Stimulated activated CD8-positive, alpha-beta memory T cell treated with anti-CD3 and anti-CD28 coated beads, Interleukin-4, amount 100 ng/mL, for 24 hours (primary cell): Measurements from ENCODE around the gene TRIM65.
"Not testable (repeated sequence)": the region's sequence is repeated elsewhere in the genome, so short reads cannot be mapped to it uniquely, and the experiment has no call there.

Experiments used
- DNase-seq: peaks from one replicate; pipeline ENCODE4 v3.0.0-alpha.2; 2020; ENCODE audit warnings: low read depth

Gene TRIM65

GRCh38 chr17:75875182-75875939, 21.4 kb downstream of the TRIM65 start:
- no peak for DNase-seq

- no peak for DNase-seq
Observed at GRCh38 chr17:75874323-75875181, 22.2 kb downstream of the TRIM65 start.

- DNase-seq = no peak
Observed at GRCh38 chr17:75873587-75874322, 23.0 kb downstream of the TRIM65 start.

- no peak for DNase-seq
Observed at GRCh38 chr17:75872434-75873351, 24.1 kb downstream of the TRIM65 start.

GRCh38 chr17:75870228-75870627, 26.5 kb downstream of the TRIM65 start:
- DNase-seq = not testable (repeated sequence)

- no peak for DNase-seq
Observed at GRCh38 chr17:75869282-75870141, 27.2 kb downstream of the TRIM65 start.

- DNase-seq = not testable (repeated sequence)
Observed at GRCh38 chr17:75868730-75869281, 27.9 kb downstream of the TRIM65 start.

- not testable (repeated sequence) for DNase-seq
Observed at GRCh38 chr17:75865404-75866188, 31.2 kb downstream of the TRIM65 start.

GRCh38 chr17:75864887-75865286, 31.9 kb downstream of the TRIM65 start:
- not testable (repeated sequence) for DNase-seq

- no peak for DNase-seq
Observed at GRCh38 chr17:75864448-75864871, 32.3 kb downstream of the TRIM65 start.

- DNase-seq = no peak
Observed at GRCh38 chr17:75861927-75862317, 34.8 kb downstream of the TRIM65 start.

GRCh38 chr17:75859358-75859757, 37.4 kb downstream of the TRIM65 start:
- DNase-seq = not testable (repeated sequence)

- no peak for DNase-seq
Observed at GRCh38 chr17:75856062-75856756, 40.5 kb downstream of the TRIM65 start.

- peak; percentile 95 for DNase-seq
Observed at GRCh38 chr17:75855310-75856061, 41.3 kb downstream of the TRIM65 start, which contains the start of gene WBP2. Gene WBP2 (minus strand): TSS chr17:75855335. CDS start chr17:75855297, 38 bp downstream.

- DNase-seq = no peak
Observed at GRCh38 chr17:75854881-75855309, 41.9 kb downstream of the TRIM65 start.

- no peak for DNase-seq
Observed at GRCh38 chr17:75854101-75854748, 42.5 kb downstream of the TRIM65 start.

- no peak for DNase-seq
Observed at GRCh38 chr17:75853433-75853832, 43.3 kb downstream of the TRIM65 start.
